DMS79 treated with DMSO at 0.1 percent for 48 hours (cell line): ENCODE data around the gene GOLGA6D.
"Not testable (repeated sequence)": the region's sequence is repeated elsewhere in the genome, so short reads cannot be mapped to it uniquely, and the experiment has no call there.

Experiments used
- DNase-seq: peaks from one replicate; lab custom pipeline; 2025; lab: John Stamatoyannopoulos, UW

The GOLGA6D gene

GRCh38 chr15:75293660-75294059, 11.0 kb downstream of the GOLGA6D start:
- not testable (repeated sequence) for DNase-seq

GRCh38 chr15:75298541-75299310, 16.1 kb downstream of the GOLGA6D start:
- DNase-seq, result not testable (repeated sequence)

- not testable (repeated sequence) for DNase-seq
Measured at GRCh38 chr15:75299311-75299688, 16.7 kb downstream of the GOLGA6D start.

- not testable (repeated sequence) for DNase-seq
Measured at GRCh38 chr15:75300026-75300425, 17.4 kb downstream of the GOLGA6D start.

GRCh38 chr15:75302318-75302717, 19.7 kb downstream of the GOLGA6D start:
- no peak for DNase-seq

- DNase-seq, result not testable (repeated sequence)
Measured at GRCh38 chr15:75302753-75303152, 20.1 kb downstream of the GOLGA6D start.

- DNase-seq, result no peak
Measured at GRCh38 chr15:75306188-75306587, 23.6 kb downstream of the GOLGA6D start.

- DNase-seq, result peak; percentile 26
Measured at GRCh38 chr15:75307778-75308390, 25.2 kb downstream of the GOLGA6D start.

- DNase-seq, result no peak
Measured at GRCh38 chr15:75309711-75310110, 27.1 kb downstream of the GOLGA6D start.

GRCh38 chr15:75312548-75312947, 29.9 kb downstream of the GOLGA6D start:
- DNase-seq, result not testable (repeated sequence)

- DNase-seq, result no peak
Measured at GRCh38 chr15:75313116-75313845, 30.6 kb downstream of the GOLGA6D start.

- no peak for DNase-seq
Measured at GRCh38 chr15:75314552-75315290, 32.1 kb downstream of the GOLGA6D start.

- DNase-seq, result not testable (repeated sequence)
Measured at GRCh38 chr15:75319231-75319897, 36.7 kb downstream of the GOLGA6D start.

GRCh38 chr15:75321711-75322110, 39.1 kb downstream of the GOLGA6D start:
- no peak for DNase-seq

- no peak for DNase-seq
Measured at GRCh38 chr15:75325922-75326321, 43.3 kb downstream of the GOLGA6D start.

GRCh38 chr15:75327005-75327404, 44.4 kb downstream of the GOLGA6D start:
- no peak for DNase-seq

- DNase-seq, result no peak
Measured at GRCh38 chr15:75327491-75327890, 44.9 kb downstream of the GOLGA6D start.

GRCh38 chr15:75328493-75329314, 46.1 kb downstream of the GOLGA6D start:
- no peak for DNase-seq

- no peak for DNase-seq
Measured at GRCh38 chr15:75329571-75329970, 46.9 kb downstream of the GOLGA6D start.

- DNase-seq, result not testable (repeated sequence)
Measured at GRCh38 chr15:75332093-75332492, 49.5 kb downstream of the GOLGA6D start.
